ENCODE results near the gene NUPR2. TPM values are rescaled to one million over a fixed set of nuclear protein-coding genes. Genes with fewer than 3 reads are reported as not detected.
"Not testable (repeated sequence)": the region's sequence is repeated elsewhere in the genome, so short reads cannot be mapped to it uniquely, and the experiment has no call there.

The NUPR2 gene
- total and polyA plus RNA-seq, 7 experiments from 2014 or later = 0.92 to 3.0 (median 1.2) TPM; not detected in 3

- H3K27me3 Mint-ChIP-seq; H3K4me3 ChIP-seq (ENCODE audit: low read length); ATAC-seq; CTCF ChIA-PET; H3K27ac ChIP-seq (ENCODE audit: low read depth, low read length); H3K27me3 ChIP-seq (ENCODE audit: control insufficient read depth in 2 of 2, insufficient read depth in 2 of 2, low read length in 2 of 2); intact Hi-C loops (cut with micrococcal nuclease); H3K9me3 ChIP-seq (ENCODE audit: control insufficient read depth in 2 of 3, low read length in 3 of 3); DNase-seq: not testable (repeated sequence)
- Mint-ChIP-seq H3K27ac (peak overlapping the region in 1 of 9 donors; percentile 19), H3K4me3 (peak overlapping the region in 2 of 10 donors; percentile 59 to 62), H3K9me3 (peaks cover 0 to 16% (median 0%) of the 10 kb centered on the region in 11 donors), H3K36me3 (peaks cover 7 to 46% (median 27%) of the 10 kb centered on the region in 5 donors), H3K4me1 (peaks cover 24 to 43% (median 33%) of the 10 kb centered on the region in 7 donors)
- POLR2A ChIA-PET = interaction anchor here (0.7 to 1.5 kb wide), 2 partner anchors 39 to 750 kb away, joined by 3 read pairs; no protein-coding TSS in a partner anchor
- peaks cover 18 to 20% of the 10 kb centered on the region in 2 donors for H3K4me1 ChIP-seq (ENCODE audit: control insufficient read depth in 2 of 2, insufficient read depth in 2 of 2, low read length in 2 of 2)
- H3K36me3 ChIP-seq (ENCODE audit: control insufficient read depth in 2 of 3, insufficient read depth in 3 of 3, low read length in 3 of 3) = peaks cover 16 to 54% (median 29%) of the 10 kb centered on the region in 3 experiments
These were observed 12.1 kb downstream of the NUPR2 start for GRCh38 chr7:56104138-56104537.

GRCh38 chr7:56099653-56100052 lies 16.6 kb downstream of the NUPR2 start:
- Histone ChIP-seq H3K4me3 (ENCODE audit: low read length) (no peak overlapping the region), H3K27me3 (ENCODE audit: control insufficient read depth in 2 of 2, insufficient read depth in 2 of 2, low read length in 2 of 2) (no peaks in the 10 kb centered on the region), H3K4me1 (ENCODE audit: control insufficient read depth in 2 of 2, insufficient read depth in 2 of 2, low read length in 2 of 2) (peaks cover under 1 to 6% of the 10 kb centered on the region in 2 donors), H3K36me3 (ENCODE audit: control insufficient read depth in 2 of 3, insufficient read depth in 3 of 3, low read length in 3 of 3) (peaks cover 16 to 53% (median 29%) of the 10 kb centered on the region in 3 experiments), H3K27ac (ENCODE audit: low read depth, low read length) (no peak overlapping the region), H3K9me3 (ENCODE audit: control insufficient read depth in 2 of 3, low read length in 3 of 3) (no peaks in the 10 kb centered on the region)
- CTCF ChIA-PET = no interaction called here
- Mint-ChIP-seq H3K9me3 (no peaks in the 10 kb centered on the region), H3K4me1 (peaks cover 2 to 12% (median 6%) of the 10 kb centered on the region in 7 donors), H3K36me3 (peaks cover 4 to 23% (median 21%) of the 10 kb centered on the region in 5 donors), H3K4me3 (no peak overlapping the region), H3K27me3 (no peaks in the 10 kb centered on the region), H3K27ac (peak overlapping the region in 1 of 9 donors; percentile 64)
- POLR2A ChIA-PET = interaction anchor here (0.7 to 0.8 kb wide), 2 partner anchors 48 to 512 kb away, joined by 3 read pairs; partner anchors contain the start of genes CCT6A and PSPH
- ATAC-seq = no peak
- DNase-seq = no peak
- intact Hi-C loops (cut with micrococcal nuclease) = no loop called here

GRCh38 chr7:56098187-56099008 lies 17.8 kb downstream of the NUPR2 start:
- H3K36me3 Mint-ChIP-seq = peaks cover 4 to 18% (median 16%) of the 10 kb centered on the region in 5 donors
- H3K4me1 Mint-ChIP-seq; ATAC-seq; H3K9me3 Mint-ChIP-seq; H3K4me1 ChIP-seq (ENCODE audit: control insufficient read depth in 2 of 2, insufficient read depth in 2 of 2, low read length in 2 of 2); H3K4me3 ChIP-seq (ENCODE audit: low read length); DNase-seq; intact Hi-C loops (cut with micrococcal nuclease); H3K27ac ChIP-seq (ENCODE audit: low read depth, low read length); H3K27me3 Mint-ChIP-seq; H3K9me3 ChIP-seq (ENCODE audit: control insufficient read depth in 2 of 3, low read length in 3 of 3); H3K4me3 Mint-ChIP-seq; CTCF ChIA-PET; H3K27me3 ChIP-seq (ENCODE audit: control insufficient read depth in 2 of 2, insufficient read depth in 2 of 2, low read length in 2 of 2); H3K27ac Mint-ChIP-seq: not testable (repeated sequence)
- POLR2A ChIA-PET = interaction anchor here (0.8 to 1.0 kb wide), 2 partner anchors 8 to 42 kb away, joined by 3 read pairs; partner anchors contain the start of gene CHCHD2
- H3K36me3 ChIP-seq (ENCODE audit: control insufficient read depth in 2 of 3, insufficient read depth in 3 of 3, low read length in 3 of 3) = peaks cover 16 to 44% (median 23%) of the 10 kb centered on the region in 3 experiments

GRCh38 chr7:56097700-56098099 lies 18.5 kb downstream of the NUPR2 start:
- intact Hi-C loops (cut with micrococcal nuclease) = no loop called here
- H3K9me3 ChIP-seq (ENCODE audit: control insufficient read depth in 2 of 3, low read length in 3 of 3) = no peaks in the 10 kb centered on the region
- H3K4me3 Mint-ChIP-seq = no peak overlapping the region
- DNase-seq (no peak), ATAC-seq (no peak)
- no peaks in the 10 kb centered on the region for H3K4me1 ChIP-seq (ENCODE audit: control insufficient read depth in 2 of 2, insufficient read depth in 2 of 2, low read length in 2 of 2)
- CTCF ChIA-PET = no interaction called here
- H3K4me1 Mint-ChIP-seq = peaks cover 0 to 6% (median under 1%) of the 10 kb centered on the region in 7 donors
- H3K27ac ChIP-seq (ENCODE audit: low read depth, low read length) = no peak overlapping the region
- POLR2A ChIA-PET = interaction anchor here (0.8 kb wide), 1 partner anchor 9 kb away, joined by 3 read pairs; the partner anchor contains the start of gene CHCHD2
- H3K36me3 Mint-ChIP-seq = peaks cover 4 to 17% (median 14%) of the 10 kb centered on the region in 5 donors
- H3K4me3 ChIP-seq (ENCODE audit: low read length) = no peak overlapping the region
- no peaks in the 10 kb centered on the region for H3K9me3 Mint-ChIP-seq
- peak overlapping the region in 1 of 9 donors; percentile 14 for H3K27ac Mint-ChIP-seq
- no peaks in the 10 kb centered on the region for H3K27me3 Mint-ChIP-seq
- no peaks in the 10 kb centered on the region for H3K27me3 ChIP-seq (ENCODE audit: control insufficient read depth in 2 of 2, insufficient read depth in 2 of 2, low read length in 2 of 2)
- peaks cover 12 to 38% (median 21%) of the 10 kb centered on the region in 3 experiments for H3K36me3 ChIP-seq (ENCODE audit: control insufficient read depth in 2 of 3, insufficient read depth in 3 of 3, low read length in 3 of 3)

- ATAC-seq (peak; percentile 32), DNase-seq (no peak)
- peak within 1 kb of the TSS in 2 of 9 donors; percentile 8 to 24 for H3K27ac Mint-ChIP-seq
- ChIA-PET POLR2A (interaction anchor here (0.6 to 0.9 kb wide), 4 partner anchors 13 to 304 kb away, joined by 3 read pairs; partner anchors contain the start of gene CHCHD2), CTCF (no interaction called here)
- peaks cover 0 to 5% (median 0%) of the 10 kb centered on the region in 5 donors for H3K36me3 Mint-ChIP-seq
- H3K9me3 Mint-ChIP-seq = peaks cover 0 to 2% (median 0%) of the 10 kb centered on the region in 11 donors
- no peak within 1 kb of the TSS for H3K4me3 ChIP-seq (ENCODE audit: low read length)
- H3K9me3 ChIP-seq (ENCODE audit: control insufficient read depth in 2 of 3, low read length in 3 of 3) = no peaks in the 10 kb centered on the region
- H3K4me1 ChIP-seq (ENCODE audit: control insufficient read depth in 2 of 2, insufficient read depth in 2 of 2, low read length in 2 of 2) = no peaks in the 10 kb centered on the region
- H3K4me3 Mint-ChIP-seq = no peak within 1 kb of the TSS
- H3K27ac ChIP-seq (ENCODE audit: low read depth, low read length) = no peak within 1 kb of the TSS
- no peaks in the 10 kb centered on the region for H3K27me3 ChIP-seq (ENCODE audit: control insufficient read depth in 2 of 2, insufficient read depth in 2 of 2, low read length in 2 of 2)
- H3K4me1 Mint-ChIP-seq = peaks cover 0 to 3% (median 0%) of the 10 kb centered on the region in 7 donors
- H3K36me3 ChIP-seq (ENCODE audit: control insufficient read depth in 2 of 3, insufficient read depth in 3 of 3, low read length in 3 of 3) = no peaks in the 10 kb centered on the region
- H3K27me3 Mint-ChIP-seq = no peaks in the 10 kb centered on the region
- intact Hi-C loops (cut with micrococcal nuclease) = no loop called here
These were observed 23.3 kb downstream of the NUPR2 start, which contains the start of gene PHKG1 for GRCh38 chr7:56092789-56093531. Gene PHKG1, minus strand, starts transcription at chr7:56092952. Its CDS starts 4,011 bp downstream, at chr7:56088941.

- intact Hi-C loops (cut with micrococcal nuclease); H3K27ac ChIP-seq (ENCODE audit: low read depth, low read length); H3K27me3 ChIP-seq (ENCODE audit: control insufficient read depth in 2 of 2, insufficient read depth in 2 of 2, low read length in 2 of 2); H3K36me3 ChIP-seq (ENCODE audit: control insufficient read depth in 2 of 3, insufficient read depth in 3 of 3, low read length in 3 of 3); H3K9me3 ChIP-seq (ENCODE audit: control insufficient read depth in 2 of 3, low read length in 3 of 3); DNase-seq; H3K36me3 Mint-ChIP-seq; ATAC-seq; H3K4me1 ChIP-seq (ENCODE audit: control insufficient read depth in 2 of 2, insufficient read depth in 2 of 2, low read length in 2 of 2); H3K4me3 Mint-ChIP-seq; H3K9me3 Mint-ChIP-seq; H3K4me3 ChIP-seq (ENCODE audit: low read length); H3K4me1 Mint-ChIP-seq; H3K27me3 Mint-ChIP-seq; CTCF ChIA-PET: not testable (repeated sequence)
- POLR2A ChIA-PET = interaction anchor here (0.6 to 0.9 kb wide), 3 partner anchors 14 to 105 kb away, joined by 3 read pairs; partner anchors contain the start of gene CHCHD2
- H3K27ac Mint-ChIP-seq = peak overlapping the region in 1 of 9 donors; percentile 8
These were observed 23.8 kb downstream of the NUPR2 start for GRCh38 chr7:56092388-56092787.
